HG03095 (cell line): Measurements from ENCODE around the gene CEP72.
"Not testable (repeated sequence)": the region's sequence is repeated elsewhere in the genome, so short reads cannot be mapped to it uniquely, and the experiment has no call there.

Experiments used
- ATAC-seq: cut with Tn5 transposase; IDR thresholded peaks from one replicate; pipeline ENCODE4 v1.9.1; 2021; ENCODE audit warnings: moderate library complexity; ENCODE audit not compliant: unreplicated experiment

CEP72 gene

DNA sequence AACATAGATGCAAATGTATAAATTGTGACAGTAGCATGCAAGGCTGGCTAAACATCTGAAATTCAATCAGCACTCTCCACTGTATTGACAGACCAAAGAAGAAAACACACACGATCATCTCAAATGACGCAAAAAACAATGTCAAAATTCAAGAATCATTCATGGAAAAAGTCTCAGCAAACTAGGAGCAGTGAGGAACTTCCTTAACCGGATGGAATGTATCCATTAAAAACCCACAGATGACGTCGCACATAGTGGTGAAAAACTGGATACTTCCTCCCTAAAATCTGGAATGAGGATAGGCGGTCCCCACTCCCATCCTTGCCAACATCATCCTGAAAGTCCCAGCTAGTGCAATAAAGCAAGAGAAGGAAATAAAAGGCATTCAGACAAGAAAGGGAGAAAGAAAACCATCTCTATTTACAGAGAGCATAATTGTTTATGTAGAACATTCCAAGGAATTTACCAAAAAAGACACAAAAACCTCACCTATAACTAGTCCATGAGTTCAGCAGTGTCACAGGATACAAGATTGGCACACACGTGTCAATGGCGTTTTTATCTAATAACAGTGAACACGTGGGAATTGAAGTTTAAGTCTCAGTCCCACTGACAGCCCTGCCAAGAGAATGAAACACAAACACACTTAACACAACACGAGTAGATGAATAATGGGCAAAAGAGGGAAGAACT is 14.1 kb upstream of the CEP72 start:
- ATAC-seq = no peak

DNA sequence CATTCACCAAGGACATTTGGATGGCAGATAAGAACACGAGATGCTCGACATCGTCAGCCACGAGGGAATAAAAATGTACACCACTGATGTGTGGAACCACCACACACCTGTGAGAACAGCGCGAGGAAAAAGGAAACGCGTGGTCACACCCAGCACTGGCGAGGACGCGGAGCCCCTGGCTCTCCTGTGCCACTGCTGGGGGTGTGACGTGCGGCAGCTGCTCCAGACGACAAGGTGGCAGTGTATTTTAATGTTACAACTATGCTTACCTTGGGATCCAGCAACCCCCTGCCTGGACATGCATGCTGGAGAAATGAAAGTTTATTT is 13.6 kb upstream of the CEP72 start:
- ATAC-seq = no peak

DNA sequence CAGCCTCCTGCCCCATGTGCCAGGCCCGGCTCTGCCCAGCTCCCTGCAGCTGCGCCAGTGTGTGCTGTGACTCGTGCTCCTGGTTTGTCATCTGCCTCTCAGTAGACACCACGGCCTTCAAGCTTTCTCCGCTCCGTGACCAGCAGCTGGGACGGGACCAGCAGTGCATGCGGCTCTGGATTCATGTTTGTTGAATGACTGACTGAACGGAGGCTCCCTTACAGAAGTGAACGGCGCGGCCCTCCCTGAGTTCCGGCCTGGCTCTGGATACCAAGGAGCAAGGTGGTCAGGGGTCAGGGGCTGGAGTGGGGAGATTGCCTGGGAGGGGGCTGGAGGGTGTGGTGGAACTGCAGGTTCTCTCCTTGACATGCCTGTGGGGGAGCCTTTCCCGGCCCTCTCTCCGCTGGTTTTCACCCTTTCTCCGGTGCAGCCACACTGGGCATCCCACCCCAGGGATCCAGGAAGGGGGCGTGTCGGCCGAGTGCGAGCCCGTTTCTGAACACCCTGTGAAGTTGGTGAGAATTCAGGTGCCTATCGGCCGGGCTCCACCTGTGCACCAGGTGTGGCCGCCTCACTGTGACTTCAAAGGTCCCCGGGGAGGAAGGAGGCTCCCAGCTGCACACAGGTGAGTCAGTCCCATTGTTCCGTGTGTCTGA is 11.1 kb upstream of the CEP72 start:
- ATAC-seq = no peak

GRCh38 chr5:601771-602465 is 10.2 kb upstream of the CEP72 start:
- ATAC-seq = no peak

DNA sequence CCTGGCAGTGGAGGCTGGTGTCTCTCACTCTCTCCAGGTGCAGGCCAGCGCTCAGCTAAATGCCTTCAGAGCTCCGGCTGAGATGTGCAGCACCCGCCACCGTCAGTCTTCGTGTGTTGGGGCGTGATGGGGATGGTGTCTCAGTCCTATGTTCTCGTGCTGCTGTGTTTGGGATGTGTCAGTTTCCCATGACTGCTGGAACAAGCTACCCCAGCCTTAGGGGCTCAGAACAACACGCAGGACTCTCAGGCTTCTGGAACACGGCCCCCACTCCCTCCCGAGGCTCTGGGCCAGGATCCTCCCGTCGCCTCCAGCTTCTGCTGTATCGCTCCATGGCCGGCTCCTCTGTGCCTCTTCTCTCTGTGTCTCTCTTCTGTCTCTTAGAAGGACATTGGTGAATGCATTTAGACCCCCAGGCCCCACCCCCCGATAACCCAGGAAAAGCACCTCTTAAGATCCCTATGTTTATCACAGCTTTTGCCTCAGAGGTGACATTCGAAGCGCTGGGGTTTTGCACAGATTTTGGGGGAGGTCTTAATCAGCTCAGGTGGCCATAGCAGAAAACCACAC is 9.6 kb upstream of the CEP72 start:
- no peak for ATAC-seq

DNA sequence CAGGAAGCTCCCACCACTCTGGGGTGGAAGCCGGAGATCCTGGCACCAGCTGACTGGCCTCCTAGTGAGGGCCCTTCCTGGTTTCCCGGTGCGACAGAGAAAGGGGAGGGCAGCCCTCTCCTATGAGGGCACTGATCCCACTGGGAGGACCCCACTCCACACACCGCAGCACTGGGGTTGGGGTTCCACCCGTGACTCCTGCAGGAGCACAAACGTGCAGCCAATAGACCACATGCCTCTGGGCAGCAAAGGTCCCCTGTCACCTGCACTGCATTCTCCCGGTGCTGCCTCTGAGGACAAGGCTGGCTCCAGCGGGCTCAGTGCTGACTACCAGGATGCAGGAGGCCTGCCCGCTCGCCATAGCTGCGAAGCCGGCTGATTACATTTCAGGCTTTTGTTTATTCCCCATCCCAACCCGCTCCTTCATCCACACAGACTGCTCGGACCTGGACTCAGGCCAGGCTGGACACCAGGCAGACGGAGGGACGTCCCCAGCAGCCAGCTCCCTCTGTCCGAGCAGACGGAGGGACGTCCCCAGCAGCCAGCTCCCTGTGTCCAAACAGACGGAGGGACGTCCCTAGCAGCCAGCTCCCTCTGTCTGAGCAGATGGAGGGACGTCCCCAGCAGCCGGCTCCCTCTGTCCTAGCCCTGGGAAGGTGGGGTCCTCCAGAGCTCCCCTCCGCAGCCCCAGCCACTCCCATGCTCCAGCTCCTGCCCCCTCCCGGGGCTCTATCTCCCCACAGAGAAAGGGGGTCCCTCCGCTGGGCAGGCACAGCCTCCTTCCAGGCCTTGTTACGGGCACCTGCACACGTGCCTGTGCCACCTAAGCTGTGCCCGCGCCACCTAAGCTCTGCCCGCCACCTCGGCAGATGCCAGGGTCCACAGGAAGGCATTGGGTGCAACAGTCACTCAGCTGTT is 8.8 kb upstream of the CEP72 start:
- no peak for ATAC-seq

DNA sequence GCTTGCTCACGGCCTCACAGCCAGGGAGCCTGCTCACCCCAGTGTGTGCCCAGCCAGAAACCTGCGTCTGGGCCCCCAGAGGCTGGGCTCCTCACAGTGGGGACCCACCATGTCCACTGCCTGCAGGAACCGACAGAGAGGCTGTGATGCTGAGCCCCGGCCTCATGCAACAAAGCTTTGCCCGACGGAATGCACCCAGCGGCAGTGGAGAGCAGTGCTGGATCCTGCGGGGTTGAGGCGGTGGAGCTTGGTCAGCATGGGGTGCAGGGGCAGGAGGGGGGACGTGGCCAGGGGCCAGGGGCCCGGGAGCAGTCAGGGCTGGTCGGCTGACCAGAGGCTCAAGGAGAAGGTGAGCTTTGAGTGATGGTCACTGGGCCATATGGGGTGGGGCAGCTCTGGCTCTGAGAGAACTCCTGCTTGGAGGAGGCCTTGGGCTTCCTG is 7.7 kb upstream of the CEP72 start:
- ATAC-seq = no peak

- ATAC-seq = not testable (repeated sequence)
Observed at GRCh38 chr5:605090-605489, 7.0 kb upstream of the CEP72 start.

DNA sequence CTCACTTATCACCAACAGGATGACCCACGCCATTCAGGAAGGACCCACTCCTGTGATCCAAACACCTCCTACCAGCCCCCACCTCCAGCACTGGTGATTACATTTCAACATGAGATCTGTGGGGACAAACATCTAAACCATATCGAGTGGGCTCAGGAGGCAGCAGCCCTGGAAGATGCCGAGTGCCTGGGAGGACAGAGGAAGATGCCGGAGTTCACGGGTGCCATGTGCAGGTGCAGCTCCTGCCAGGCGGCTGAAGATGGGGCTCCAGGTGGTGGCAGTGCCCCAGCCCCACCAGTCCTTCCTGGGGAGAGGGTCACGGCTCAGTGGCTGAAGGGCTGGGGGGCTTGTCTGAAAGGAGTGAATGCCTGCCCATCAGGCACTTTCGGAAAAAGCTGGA is 6.1 kb upstream of the CEP72 start:
- no peak for ATAC-seq

GRCh38 chr5:606526-607399 is 5.4 kb upstream of the CEP72 start:
- ATAC-seq = no peak

DNA sequence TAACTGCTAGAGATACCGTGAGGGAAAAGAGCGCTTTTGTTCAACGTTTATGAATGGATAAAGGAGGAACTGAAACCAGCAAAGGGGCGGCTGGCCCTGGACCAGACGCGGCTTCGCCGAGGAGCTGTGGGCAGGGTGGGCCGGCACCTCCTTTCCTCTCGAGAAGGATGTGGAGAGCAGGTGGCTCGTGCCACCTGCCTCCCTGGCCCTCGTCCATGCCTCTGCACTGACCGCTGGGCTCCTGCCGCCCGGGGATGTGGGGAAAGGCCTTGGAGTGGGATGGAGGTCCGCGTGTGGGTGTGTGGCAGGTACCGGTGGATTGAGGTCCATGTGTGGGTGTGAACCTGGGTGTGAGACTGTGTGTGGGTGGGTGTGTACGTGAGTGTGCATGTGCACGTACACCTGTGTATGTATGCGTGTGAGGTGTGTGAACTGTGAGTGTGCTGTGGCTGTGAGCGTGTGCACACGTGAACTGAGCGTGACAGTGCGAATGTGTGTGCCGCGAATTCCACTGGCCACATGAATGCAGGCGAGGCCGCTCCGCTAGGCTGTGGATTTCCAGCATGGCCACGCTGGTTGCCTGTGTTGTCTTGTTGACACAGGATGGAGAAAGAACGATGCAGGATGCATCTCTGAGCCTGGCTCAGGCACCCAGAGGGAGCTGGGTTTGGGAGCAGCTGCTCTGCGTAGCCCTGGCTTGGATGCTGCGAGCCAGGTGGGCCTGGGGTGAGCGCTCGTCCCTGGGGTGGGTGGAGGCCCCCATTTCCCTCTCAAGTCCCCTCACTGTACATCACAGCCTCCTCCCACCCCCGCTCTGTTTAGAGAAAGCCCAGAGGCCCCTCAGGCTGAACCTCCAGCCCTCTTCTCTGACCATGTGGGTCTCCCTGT is 4.4 kb upstream of the CEP72 start:
- ATAC-seq = peak; percentile 36

DNA sequence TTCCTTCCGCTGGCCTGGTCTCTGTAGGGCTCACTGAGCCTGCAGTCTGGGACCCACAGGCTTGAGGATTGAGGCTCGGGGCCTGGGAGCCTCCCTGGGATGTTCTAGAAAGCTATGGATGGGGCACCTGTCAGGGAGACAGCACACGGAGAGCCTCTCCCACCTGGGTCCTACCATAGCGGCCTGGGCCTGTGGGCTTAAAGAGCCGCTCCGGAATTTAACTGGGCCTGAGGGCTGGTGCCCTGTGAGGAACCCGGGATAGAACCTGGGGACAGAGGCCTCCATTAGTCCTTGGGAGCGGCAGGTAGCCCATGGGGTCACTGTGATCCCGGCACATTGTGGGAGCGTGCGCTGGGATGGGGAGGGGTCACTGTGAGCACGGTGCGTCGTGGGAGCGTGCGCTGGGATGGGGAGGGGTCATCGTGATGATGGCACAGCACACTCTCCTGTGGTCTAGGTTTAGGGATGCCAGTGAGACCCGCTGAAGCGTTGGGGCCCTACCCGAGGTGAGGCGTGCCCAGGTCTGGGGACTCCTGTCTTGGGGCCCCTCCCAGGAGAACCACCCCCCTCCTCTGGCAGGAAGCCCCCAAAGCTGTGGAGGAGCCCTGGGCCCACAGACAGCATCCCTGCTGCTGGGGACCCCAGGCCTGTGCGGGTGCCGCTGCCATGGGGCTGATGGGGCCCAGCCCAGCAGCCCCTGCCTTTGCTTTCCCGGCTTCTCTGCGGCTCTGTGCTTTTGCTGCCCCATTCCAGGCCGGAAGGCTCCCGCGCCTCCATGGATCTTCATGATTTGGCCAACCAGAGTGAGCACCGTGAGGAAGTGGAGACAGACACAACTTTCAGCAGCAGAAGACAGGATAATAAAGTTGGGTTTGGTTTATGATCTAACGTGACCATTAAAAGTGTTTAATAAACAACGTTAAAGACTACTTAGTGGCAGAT is 3.4 kb upstream of the CEP72 start:
- no peak for ATAC-seq

DNA sequence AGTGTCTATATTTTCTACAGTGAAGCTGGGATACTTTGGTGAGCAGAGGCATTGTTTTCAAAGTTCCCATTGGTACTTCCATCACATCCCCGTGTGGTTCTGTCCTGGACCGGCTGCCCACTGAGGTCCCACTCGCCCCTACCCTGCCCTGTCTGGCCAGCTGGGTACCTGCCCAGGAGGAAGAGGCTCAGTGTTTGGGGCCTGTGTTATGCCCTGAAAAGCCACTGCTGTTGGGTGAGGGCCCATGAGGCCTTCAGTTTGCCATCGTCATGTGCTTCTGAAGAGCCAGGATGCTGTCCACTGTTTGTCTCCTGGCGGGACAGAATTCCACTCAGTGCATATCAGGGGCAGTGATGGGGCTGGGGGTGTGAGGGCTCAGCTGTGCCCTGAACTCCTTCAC is 2.6 kb upstream of the CEP72 start:
- ATAC-seq = no peak

GRCh38 chr5:610011-610743 is 2.0 kb upstream of the CEP72 start:
- no peak for ATAC-seq

DNA sequence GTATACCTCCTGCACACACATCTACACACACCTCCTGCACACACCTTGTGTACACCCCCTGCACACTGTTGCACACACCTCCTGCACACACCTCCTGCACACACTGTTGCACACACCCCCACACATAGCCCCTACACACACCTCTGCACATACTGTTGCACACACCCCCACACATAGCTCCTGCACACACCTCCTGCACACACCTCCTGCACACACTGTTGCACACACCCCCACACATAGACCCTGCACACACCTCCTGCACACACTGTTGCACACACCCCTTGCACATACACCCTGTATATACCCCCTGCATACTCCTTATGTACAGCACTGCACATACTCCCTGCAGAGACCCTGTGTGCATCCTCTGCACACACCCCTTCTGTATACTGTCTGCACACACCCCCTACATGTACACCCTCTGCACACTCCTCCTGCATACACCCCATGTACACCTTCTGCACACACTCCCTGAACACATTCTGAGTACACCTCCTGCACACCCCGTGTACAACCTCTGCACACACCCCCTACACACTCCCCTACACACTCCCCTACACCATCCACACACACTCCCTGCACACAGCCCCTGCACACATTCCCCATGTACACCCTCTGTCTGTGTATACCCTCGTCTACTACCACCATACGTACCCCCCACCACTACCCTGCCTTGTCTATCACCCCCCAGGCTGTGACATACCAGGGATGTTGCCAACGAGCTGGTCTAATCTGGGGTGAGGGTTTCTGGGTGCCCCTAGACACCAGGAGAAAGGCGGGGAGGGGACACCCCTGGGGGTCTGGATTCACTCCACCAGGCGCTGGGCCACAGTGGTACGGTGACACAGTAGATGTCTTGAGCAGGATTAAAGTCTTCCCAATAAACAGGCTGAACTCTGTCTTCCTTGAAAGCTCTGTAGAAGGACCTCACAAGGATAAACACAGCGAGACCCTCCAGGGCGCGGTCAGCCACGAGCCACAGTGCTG is 1.1 kb upstream of the CEP72 start:
- ATAC-seq = no peak
